Activated naive CD8-positive, alpha-beta T cell treated with anti-CD3 and anti-CD28 coated beads, Interleukin-2, amount 50 U/mL, for 16 hours (primary cell): ENCODE results near the gene CCL27.
"Not testable (repeated sequence)": the region's sequence is repeated elsewhere in the genome, so short reads cannot be mapped to it uniquely, and the experiment has no call there.

Experiments used
- DNase-seq: peaks from one replicate; pipeline ENCODE4 v3.0.0-alpha.2; 2020; ENCODE audit warnings: low read depth, low spot score

Gene CCL27

GRCh38 chr9:34651321-34651720, 11.1 kb downstream of the CCL27 start:
- no peak for DNase-seq

- no peak for DNase-seq
Observed at GRCh38 chr9:34650816-34651215, 11.6 kb downstream of the CCL27 start.

- no peak for DNase-seq
Observed at GRCh38 chr9:34648673-34649072, 13.8 kb downstream of the CCL27 start.

GRCh38 chr9:34647651-34648050, 14.8 kb downstream of the CCL27 start:
- no peak for DNase-seq

GRCh38 chr9:34647084-34647403, 15.4 kb downstream of the CCL27 start:
- no peak for DNase-seq

GRCh38 chr9:34646211-34647083, 16.0 kb downstream of the CCL27 start, which contains the start of gene GALT:
TSS of gene GALT (plus strand) at chr9:34646675. CDS start at chr9:34646705, 30 bp downstream.
- DNase-seq = peak; percentile 99

GRCh38 chr9:34644766-34645314, 17.6 kb downstream of the CCL27 start:
- no peak for DNase-seq

GRCh38 chr9:34642679-34643078, 19.8 kb downstream of the CCL27 start:
- no peak for DNase-seq

- DNase-seq = not testable (repeated sequence)
Observed at GRCh38 chr9:34639322-34639721, 23.1 kb downstream of the CCL27 start.

- no peak for DNase-seq
Observed at GRCh38 chr9:34638138-34638445, 24.4 kb downstream of the CCL27 start.

GRCh38 chr9:34637356-34638137, 24.9 kb downstream of the CCL27 start, which contains the start of gene SIGMAR1:
TSS of gene SIGMAR1 (minus strand) at chr9:34637787. CDS start at chr9:34637697, 90 bp downstream.
- peak; percentile 88 for DNase-seq

- DNase-seq = no peak
Observed at GRCh38 chr9:34636791-34637355, 25.6 kb downstream of the CCL27 start.

- DNase-seq = no peak
Observed at GRCh38 chr9:34635556-34635955, 26.9 kb downstream of the CCL27 start.

- DNase-seq = no peak
Observed at GRCh38 chr9:34634551-34635248, 27.8 kb downstream of the CCL27 start.

GRCh38 chr9:34633851-34634550, 28.5 kb downstream of the CCL27 start:
- peak; percentile 54 for DNase-seq

GRCh38 chr9:34633166-34633565, 29.3 kb downstream of the CCL27 start:
- no peak for DNase-seq

- DNase-seq = no peak
Observed at GRCh38 chr9:34630402-34631154, 31.9 kb downstream of the CCL27 start.

- no peak for DNase-seq
Observed at GRCh38 chr9:34629491-34629808, 33.0 kb downstream of the CCL27 start.

- no peak for DNase-seq
Observed at GRCh38 chr9:34628656-34629490, 33.6 kb downstream of the CCL27 start, which contains the start of gene ARID3C. TSS of gene ARID3C (minus strand) at chr9:34629066. CDS start at chr9:34628014, 1,052 bp downstream.
